ENCODE results near the gene SHOX.
A peak's percentile ranks its signal among the peaks of the same experiment; 100 is the strongest.

SHOX gene

DNA sequence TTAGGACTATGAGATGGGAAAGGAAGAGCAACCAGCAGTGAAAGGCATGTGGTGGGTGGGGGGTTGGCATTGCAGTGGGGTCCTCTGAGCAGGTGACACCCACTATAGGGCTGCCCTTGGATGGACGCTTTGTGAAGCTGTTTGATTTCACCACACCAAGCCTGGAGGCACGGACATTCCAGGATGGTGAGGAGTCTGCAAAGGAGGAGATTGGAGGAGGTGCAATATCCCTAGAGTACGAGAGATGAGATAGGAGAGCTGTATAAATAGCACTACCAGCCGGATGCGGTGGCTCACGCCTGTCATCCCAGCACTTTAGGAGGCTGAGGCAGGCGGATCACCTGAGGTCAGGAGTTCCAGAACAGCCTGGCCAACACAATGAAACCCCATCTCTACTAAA, 42.3 kb downstream of the SHOX start:
- Histone ChIP-seq H3K9me3 (ENCODE audit: severe bottlenecking) (peaks cover 20% of the 10 kb centered on the region), H3K27ac (ENCODE audit: poor library complexity, severe bottlenecking) (no peak overlapping the region), H3K27me3 (ENCODE audit: insufficient read depth, poor library complexity, severe bottlenecking) (no peaks in the 10 kb centered on the region), H3K4me3 (ENCODE audit: severe bottlenecking) (no peak overlapping the region), H3K36me3 (ENCODE audit: low read depth) (no peaks in the 10 kb centered on the region), H3K4me1 (ENCODE audit: insufficient read depth, poor library complexity, severe bottlenecking) (no peaks in the 10 kb centered on the region)
- ATAC-seq (ENCODE audit: low read depth) (peak; percentile 62), DNase-seq (ENCODE audit: low spot score) (peak; percentile 21)
- TF ChIP-seq, protein P1, sequence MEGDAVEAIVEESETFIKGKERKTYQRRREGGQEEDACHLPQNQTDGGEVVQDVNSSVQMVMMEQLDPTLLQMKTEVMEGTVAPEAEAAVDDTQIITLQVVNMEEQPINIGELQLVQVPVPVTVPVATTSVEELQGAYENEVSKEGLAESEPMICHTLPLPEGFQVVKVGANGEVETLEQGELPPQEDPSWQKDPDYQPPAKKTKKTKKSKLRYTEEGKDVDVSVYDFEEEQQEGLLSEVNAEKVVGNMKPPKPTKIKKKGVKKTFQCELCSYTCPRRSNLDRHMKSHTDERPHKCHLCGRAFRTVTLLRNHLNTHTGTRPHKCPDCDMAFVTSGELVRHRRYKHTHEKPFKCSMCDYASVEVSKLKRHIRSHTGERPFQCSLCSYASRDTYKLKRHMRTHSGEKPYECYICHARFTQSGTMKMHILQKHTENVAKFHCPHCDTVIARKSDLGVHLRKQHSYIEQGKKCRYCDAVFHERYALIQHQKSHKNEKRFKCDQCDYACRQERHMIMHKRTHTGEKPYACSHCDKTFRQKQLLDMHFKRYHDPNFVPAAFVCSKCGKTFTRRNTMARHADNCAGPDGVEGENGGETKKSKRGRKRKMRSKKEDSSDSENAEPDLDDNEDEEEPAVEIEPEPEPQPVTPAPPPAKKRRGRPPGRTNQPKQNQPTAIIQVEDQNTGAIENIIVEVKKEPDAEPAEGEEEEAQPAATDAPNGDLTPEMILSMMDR (IDR thresholded peaks at IDR 0.05; ENCODE audit: poor library complexity, severe bottlenecking) = no peak

DNA sequence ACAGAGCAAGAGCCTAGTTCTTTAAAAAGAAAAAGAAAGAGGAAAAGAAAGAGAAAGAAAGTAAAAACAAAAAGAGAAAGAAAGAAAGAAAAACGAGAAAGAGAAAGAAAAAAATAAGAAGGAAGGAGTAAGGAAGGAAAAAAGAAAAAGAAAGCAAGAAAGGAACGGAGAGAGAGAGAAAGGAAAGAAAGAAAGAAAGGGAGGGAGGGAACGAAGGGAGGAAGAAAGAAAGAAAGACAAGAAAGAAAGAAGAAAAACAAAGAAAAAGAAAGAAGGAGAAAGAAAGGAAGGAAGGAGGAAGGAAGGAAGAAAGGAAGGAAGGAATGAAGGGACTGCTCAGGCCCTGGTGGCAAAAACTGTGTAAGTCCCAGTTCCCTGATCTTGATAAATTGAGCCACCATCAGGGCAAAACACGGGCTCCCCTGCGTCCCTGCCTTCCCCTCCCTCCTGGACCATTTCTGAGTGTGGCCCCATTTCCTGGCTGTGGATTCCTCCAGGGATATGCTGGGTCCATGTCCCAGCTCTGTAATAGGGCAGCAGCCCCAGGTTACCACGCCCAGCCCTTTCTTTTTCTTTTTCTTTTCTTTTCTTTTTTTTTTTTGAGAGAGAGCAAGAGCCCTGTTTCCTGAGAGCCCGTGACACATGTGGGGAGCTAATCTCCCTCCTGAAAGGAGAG, 44.8 kb downstream of the SHOX start:
- TF ChIP-seq, protein P1 (IDR thresholded peaks at IDR 0.05; ENCODE audit: poor library complexity, severe bottlenecking) = no peak

DNA sequence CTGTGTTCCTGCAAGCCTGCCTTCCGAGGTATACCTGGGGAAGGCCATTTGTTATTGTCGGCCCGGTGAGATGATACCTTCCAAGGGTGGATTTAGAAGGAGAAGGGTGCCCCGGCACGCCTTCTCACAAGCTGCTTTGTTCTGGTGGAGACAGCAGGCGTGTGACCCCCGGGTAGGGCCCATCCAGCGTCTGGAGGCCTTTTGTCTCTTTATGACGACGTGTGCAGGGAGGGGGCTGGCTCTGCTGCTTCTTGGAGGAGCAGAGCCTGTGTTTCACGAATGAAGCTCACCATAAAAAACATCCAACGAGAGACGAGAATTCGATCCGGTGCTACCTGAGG, 45.3 kb downstream of the SHOX start:
- ATAC-seq (ENCODE audit: low read depth) (no peak), DNase-seq (ENCODE audit: low spot score) (peak; percentile 55)
- peaks cover 12% of the 10 kb centered on the region for H3K9me3 ChIP-seq (ENCODE audit: severe bottlenecking)
- no peak overlapping the region for H3K4me3 ChIP-seq (ENCODE audit: severe bottlenecking)
- H3K36me3 ChIP-seq (ENCODE audit: low read depth) = no peaks in the 10 kb centered on the region
- TF ChIP-seq, protein P1 (IDR thresholded peaks at IDR 0.05; ENCODE audit: poor library complexity, severe bottlenecking) = no peak
- H3K27ac ChIP-seq (ENCODE audit: poor library complexity, severe bottlenecking) = no peak overlapping the region
- no peaks in the 10 kb centered on the region for H3K4me1 ChIP-seq (ENCODE audit: insufficient read depth, poor library complexity, severe bottlenecking)
- H3K27me3 ChIP-seq (ENCODE audit: insufficient read depth, poor library complexity, severe bottlenecking) = no peaks in the 10 kb centered on the region

More for the DNA sequence above, 44.8 kb downstream of the SHOX start:
- Histone ChIP-seq H3K9me3 (ENCODE audit: severe bottlenecking) (peaks cover 12% of the 10 kb centered on the region), H3K4me3 (ENCODE audit: severe bottlenecking) (no peak overlapping the region), H3K4me1 (ENCODE audit: insufficient read depth, poor library complexity, severe bottlenecking) (no peaks in the 10 kb centered on the region), H3K27ac (ENCODE audit: poor library complexity, severe bottlenecking) (no peak overlapping the region), H3K36me3 (ENCODE audit: low read depth) (no peaks in the 10 kb centered on the region), H3K27me3 (ENCODE audit: insufficient read depth, poor library complexity, severe bottlenecking) (no peaks in the 10 kb centered on the region)
- ATAC-seq (ENCODE audit: low read depth) = no peak
- peak; percentile 7 for DNase-seq (ENCODE audit: low spot score)

DNA sequence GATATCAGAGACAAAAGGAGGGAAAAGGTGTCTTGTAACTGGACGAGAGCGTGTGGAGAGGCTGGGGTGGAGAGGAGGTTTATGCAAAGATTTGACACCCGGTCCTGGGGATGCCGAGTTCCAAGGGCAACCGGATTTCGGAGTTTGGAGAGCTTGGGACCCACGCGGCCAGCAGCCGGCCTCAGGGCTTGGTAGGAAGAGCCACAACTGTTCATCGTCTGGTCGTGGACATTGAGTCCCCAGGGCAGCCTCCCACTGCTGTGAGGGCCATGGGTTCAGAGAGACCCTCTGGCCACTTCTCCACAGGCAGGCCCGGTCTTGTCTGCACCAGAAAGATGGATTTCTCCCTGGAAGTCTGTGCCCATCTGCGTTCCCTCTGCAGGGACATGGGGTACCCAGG, 46.8 kb downstream of the SHOX start:
- H3K36me3 ChIP-seq (ENCODE audit: low read depth) = no peaks in the 10 kb centered on the region
- H3K4me1 ChIP-seq (ENCODE audit: insufficient read depth, poor library complexity, severe bottlenecking) = no peaks in the 10 kb centered on the region
- DNase-seq (ENCODE audit: low spot score) = peak; percentile 54
- ATAC-seq (ENCODE audit: low read depth) = no peak
- peaks cover 16% of the 10 kb centered on the region for H3K9me3 ChIP-seq (ENCODE audit: severe bottlenecking)
- TF ChIP-seq, protein P1 (IDR thresholded peaks at IDR 0.05; ENCODE audit: poor library complexity, severe bottlenecking) = no peak
- H3K27me3 ChIP-seq (ENCODE audit: insufficient read depth, poor library complexity, severe bottlenecking) = no peaks in the 10 kb centered on the region
- H3K4me3 ChIP-seq (ENCODE audit: severe bottlenecking) = no peak overlapping the region
- H3K27ac ChIP-seq (ENCODE audit: poor library complexity, severe bottlenecking) = no peak overlapping the region

DNA sequence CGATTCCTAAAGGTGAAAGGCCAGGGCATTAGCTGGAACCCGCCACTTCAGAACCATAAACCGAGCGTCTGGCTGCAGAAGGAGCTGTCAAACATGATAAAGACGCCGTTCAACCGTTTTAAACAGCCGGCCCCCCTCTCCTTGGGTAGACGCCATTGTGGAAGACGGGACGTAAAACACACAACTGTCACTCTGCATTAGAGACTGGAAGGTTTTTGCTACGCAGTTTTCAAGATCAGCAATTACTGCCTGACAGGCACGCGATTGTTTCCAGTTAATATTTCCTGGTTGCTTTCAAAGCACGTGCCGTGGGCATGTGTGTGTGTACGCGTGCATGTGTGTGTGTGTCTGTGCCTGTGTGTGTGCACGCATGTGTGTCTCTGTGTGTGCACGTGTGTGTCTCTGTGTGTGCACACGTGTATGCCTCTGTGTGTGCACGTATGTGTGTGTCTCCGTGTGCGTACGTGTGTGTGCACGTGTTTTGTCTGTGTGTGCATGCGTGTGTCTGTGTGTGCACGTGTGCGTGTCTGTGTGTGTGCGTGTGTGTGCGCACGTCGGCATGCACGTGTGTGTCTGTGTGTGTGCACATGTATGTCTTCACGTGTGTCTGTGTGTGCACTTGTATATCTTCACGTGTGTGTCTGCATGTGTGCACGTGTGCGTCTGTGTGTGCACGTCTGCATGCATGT, 48.8 kb downstream of the SHOX start:
- peaks cover 16% of the 10 kb centered on the region for H3K9me3 ChIP-seq (ENCODE audit: severe bottlenecking)
- no peak overlapping the region for H3K27ac ChIP-seq (ENCODE audit: poor library complexity, severe bottlenecking)
- ATAC-seq (ENCODE audit: low read depth) (no peak), DNase-seq (ENCODE audit: low spot score) (no peak)
- H3K4me1 ChIP-seq (ENCODE audit: insufficient read depth, poor library complexity, severe bottlenecking) = no peaks in the 10 kb centered on the region
- H3K4me3 ChIP-seq (ENCODE audit: severe bottlenecking) = no peak overlapping the region
- TF ChIP-seq, protein P1 (IDR thresholded peaks at IDR 0.05; ENCODE audit: poor library complexity, severe bottlenecking) = no peak
- H3K36me3 ChIP-seq (ENCODE audit: low read depth) = no peaks in the 10 kb centered on the region
- no peaks in the 10 kb centered on the region for H3K27me3 ChIP-seq (ENCODE audit: insufficient read depth, poor library complexity, severe bottlenecking)

All from RWPE2 (cell line).